ENCODE measurements around the gene IGF1R.

The IGF1R gene

DNA sequence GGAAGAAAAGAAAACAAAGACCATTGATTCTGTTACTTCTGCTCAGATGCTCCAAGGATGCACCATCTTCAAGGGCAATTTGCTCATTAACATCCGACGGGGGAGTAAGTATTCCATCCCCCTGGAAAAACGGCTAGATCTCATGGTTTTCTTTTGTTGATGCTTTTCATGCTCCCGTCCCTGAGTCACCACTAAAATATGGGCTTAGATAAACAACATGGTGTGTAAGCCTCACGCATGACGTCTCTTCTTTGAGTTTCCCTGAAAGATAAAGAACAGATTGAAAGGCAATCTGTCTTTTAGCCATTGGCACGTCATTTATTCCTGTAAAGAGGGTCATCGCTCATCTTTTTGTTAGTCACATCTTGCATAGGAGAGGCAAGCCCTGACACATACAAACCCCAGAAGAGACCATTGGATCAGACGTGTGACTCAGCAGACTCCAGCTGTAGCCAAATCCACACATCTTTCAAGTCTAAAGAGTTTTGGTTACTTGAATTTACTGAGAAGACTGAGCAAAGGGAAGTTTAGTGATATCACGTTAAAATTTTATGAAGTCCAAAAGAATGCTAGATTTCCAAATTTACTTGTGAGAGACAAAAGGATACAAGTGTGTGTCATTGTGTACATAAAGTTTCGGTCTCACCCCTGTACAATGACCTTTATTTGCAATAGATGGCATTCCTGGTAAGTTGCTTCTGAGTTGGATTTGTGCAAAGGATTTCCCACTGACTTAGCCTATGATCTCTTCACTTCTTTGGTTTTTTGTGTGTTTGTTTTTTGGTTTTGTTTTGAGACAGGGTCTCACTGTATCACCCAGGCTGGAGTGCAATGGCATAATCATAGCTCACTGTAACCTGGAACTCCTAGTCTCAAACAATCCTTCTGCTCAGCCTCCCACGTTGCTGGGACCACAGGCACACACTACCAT, 248.7 kb downstream of the IGF1R start:
- DNase-seq: no peak

- DNase-seq: no peak
These were observed 249.8 kb downstream of the IGF1R start for GRCh38 chr15:98898122-98898521.

DNA sequence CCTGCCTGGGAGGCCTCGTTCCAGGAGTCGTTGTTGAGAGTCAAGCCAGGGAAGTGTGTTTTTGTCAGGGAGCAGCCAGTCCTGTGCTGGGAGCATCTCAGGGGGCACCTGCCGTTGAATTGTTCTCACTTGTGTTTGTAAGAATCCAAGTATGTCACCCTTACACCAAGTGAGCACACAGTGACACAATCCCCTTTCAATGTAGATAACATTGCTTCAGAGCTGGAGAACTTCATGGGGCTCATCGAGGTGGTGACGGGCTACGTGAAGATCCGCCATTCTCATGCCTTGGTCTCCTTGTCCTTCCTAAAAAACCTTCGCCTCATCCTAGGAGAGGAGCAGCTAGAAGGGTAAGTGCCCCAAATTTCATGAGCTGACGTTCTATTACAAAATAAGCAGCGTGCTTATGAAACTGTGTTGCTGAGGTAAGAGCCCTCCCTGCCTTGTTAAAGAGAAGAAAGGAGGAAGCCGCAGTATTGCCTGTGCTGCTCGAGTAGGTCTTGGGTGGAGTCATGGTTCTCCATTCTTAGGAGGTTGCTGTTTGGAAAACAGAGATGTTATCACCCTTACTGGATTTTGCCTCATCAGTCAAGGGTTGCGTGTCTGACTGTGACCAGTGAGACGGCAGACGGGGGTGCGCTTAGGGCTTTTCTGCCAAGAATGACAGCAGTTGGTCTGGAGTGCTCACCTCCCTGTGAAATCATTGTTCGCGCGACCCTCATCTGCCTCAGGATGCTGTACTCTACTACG, 251.1 kb downstream of the IGF1R start:
- DNase-seq: no peak

GRCh38 chr15:98900356-98900755, 252.0 kb downstream of the IGF1R start:
- no peak for DNase-seq

GRCh38 chr15:98901434-98902072, 253.2 kb downstream of the IGF1R start:
- DNase-seq: no peak

- no peak for DNase-seq
These were observed 254.6 kb downstream of the IGF1R start for GRCh38 chr15:98902931-98903330.

DNA sequence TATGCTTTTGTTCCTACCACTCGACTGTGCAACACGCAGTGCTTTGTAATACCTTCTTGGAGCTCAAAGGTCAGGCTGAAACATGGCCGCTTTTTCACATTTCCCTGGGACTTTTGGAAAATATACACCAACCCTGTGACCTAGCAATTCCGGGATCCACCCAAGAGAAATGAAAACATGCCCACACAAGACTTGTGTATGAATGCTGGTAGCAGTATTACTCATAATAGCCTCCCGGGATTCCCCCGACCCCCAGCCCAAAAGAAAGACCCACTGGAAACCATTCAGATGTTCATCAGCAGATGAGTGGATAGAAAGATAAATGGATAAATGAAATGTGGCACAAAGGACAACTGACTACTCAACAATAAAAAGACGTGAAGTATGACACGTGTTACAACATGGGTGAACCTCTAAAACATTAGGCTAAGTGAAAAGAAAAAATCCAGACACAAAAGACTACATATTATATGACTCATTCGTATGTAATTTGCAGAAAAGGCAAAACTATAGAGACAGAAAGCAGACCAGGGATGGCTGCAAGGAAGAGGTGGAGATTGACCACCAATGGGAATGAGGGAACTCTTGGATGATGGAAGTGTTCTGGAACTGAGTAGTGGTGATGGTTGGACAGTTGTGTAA, 255.2 kb downstream of the IGF1R start:
- DNase-seq: no peak

DNA sequence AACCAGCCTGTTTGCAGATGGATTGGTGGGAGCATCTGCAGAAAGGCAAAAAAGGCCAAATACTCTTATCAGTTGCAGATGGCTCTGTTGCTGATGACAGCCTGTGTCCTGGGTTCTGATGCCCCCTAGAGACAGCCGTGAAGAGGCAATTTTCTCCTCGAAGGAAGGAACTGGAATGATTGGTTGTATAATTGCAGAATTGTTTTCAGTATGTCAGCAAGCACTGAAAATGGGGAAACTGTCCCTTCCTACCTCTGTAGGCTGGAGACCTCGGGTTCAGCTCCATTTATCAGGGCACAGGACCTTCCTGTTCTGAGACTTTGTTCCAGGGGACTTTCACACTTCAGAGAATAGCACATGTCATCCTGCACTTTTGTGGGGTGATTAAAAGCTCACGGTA, 256.2 kb downstream of the IGF1R start:
- no peak for DNase-seq

DNA sequence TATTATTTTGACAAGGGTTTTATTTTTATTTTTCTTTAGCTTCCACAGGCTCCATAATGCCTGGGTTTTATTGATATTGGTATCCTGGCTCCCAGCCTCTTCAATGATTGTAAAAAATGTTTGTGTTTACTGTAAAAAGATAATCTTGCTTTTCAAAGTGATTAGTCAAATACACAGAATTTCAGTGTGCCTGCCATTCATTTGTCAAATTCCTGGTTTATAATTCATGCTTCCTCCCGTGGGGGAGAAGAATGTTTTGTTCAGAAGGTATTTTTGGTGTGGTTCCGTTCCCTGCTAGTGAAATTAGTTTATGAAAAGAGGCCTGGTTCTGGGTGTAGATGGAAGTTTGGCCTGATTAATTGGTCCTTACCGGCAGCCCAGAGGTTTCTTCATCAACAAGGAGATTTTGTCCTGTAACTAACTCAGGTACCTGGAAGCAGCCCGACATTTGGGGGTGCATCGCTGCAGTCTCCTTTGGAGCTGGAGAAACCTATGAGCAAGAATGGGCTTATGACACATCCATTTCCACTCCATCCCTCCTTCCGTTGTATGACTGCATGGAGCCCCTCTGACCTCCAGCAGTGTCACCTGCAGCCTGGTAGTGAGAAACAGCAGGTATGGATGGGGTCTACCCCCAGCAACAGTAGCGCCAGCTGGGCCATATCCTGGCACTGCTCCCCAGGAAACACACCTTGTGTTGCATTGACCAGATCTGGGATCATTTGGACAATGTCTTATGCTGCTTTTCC, 257.8 kb downstream of the IGF1R start:
- DNase-seq: no peak

DNA sequence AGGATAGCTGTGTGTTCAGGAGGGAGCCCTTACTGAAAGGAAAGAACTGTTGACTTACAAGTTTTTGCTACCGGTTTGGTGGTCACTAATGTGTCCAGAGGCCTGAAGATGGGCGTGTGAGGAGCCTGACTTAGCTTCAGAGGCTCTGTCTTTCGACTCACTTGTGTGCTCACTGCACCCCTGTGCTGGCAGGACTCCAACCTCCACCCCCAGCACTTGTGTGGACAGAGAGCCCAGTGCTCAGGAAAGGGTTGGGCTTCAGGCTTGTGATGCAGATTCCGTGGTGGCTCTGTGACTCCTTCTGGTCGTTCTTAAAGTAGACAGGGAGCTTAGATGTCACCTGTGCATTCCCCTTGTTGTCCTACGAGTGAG, 258.4 kb downstream of the IGF1R start:
- no peak for DNase-seq

DNA sequence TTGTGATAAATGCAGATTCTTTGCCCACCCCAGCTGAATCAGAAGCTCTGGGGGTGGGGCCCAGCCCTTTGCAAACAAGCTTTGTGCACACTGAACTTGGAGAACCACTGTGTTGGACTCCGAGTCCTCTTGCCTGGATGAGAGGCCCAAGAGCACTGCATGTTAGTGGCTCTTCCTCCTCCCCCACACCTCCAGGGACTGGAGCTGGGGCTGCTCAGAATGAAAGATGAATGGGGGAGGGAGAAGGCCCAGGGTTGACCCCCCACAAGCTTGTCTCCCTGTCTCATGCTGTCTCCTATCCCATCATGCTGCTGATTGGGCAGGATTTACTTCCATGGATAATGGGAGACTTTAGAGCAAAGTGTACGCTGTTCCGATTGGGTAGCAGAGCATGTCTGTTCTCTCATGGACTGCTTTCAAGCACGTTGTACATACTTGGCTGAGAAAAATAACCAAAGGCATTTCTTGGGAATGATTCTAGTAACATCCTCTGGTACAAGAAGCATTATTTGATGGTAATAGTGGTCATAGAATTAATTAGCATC, 259.7 kb downstream of the IGF1R start:
- DNase-seq: no peak

GRCh38 chr15:98909968-98910885, 261.9 kb downstream of the IGF1R start:
- DNase-seq: no peak

GRCh38 chr15:98914626-98915025, 266.3 kb downstream of the IGF1R start:
- DNase-seq: no peak

GRCh38 chr15:98916826-98917225, 268.5 kb downstream of the IGF1R start:
- no peak for DNase-seq

DNA sequence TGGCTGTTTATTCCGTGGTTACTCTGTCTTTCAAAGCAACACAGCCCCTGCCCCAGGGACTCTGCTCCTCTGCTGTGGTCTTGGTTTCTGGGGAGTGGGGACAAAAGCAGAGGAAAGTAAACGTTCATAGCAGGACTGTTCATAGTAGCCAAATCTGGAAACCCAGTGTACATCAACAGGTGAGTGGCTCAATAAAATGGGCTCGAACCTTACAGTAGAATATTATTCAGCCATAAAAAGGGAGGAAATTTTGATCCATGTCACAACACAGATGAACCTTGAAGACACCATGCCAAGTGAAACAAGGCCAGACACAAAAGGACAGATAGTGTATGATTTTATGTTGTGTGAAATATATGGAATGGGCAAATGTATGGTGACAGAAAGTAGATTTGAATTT, 269.1 kb downstream of the IGF1R start:
- no peak for DNase-seq

DNA sequence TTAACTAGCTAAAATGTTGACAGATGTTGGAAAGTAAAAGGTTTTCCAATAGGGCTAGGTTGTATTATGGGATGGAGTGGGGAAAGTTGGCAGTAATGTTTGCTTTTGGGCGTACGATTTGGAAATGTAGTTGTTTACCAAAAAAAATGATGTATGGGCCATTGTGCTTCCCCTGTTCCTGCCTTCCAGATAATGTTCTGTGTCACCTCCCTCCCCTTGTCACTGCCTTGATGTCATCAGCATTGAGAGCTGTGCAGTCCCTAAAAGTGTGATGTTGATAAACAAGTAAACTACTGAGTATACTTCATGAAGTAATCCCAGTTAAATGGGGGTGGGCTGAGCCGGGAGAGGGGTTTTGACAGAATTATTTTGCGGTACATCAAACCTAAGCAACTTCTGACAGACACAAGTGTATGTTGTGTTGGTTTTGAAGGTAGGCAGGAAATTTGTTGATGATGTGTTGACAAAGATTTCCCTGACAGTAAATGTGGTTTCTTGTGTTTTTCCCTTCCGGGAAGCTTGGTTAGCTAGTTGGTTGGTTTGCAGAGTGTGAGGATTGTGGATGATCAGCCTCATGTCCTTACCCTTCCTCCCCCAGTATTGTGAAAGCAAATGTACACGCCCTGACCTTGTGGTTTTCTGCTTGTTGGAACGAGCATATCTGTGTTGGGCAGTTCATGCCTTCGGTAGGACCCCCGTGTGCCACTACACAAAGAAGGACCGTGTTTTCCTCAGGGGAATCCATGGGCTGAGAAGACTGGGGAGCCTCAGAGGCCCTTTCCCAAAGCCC, 271.9 kb downstream of the IGF1R start:
- DNase-seq: no peak

GRCh38 chr15:98923171-98923570, 274.8 kb downstream of the IGF1R start:
- no peak for DNase-seq

- no peak for DNase-seq
These were observed 275.2 kb downstream of the IGF1R start for GRCh38 chr15:98923579-98923978.

DNA sequence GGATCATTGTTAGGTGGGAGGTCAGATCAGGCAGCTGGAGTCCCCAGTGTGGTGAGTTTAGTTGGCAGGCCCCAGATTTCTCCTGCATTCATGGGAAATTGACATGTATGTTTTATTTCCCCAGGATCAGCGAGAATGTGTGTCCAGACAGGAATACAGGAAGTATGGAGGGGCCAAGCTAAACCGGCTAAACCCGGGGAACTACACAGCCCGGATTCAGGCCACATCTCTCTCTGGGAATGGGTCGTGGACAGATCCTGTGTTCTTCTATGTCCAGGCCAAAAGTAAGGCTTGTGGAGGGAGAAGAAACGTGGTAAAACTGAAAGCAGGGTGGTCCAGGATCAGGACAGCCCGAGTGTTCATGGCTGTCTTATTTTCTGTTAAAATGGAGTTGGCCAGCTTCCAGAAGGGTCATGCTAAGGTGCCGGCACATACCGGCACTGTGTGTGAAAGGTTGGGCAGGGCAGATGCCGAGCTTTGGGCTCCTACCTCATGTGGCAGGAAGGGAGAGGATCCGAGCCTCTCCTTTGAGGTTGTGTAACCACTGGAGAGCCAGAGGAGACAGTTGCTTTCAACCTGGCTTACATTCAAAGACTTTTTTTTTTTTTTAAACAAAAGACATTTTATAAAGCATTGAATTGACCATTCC, 276.2 kb downstream of the IGF1R start:
- no peak for DNase-seq

DNA sequence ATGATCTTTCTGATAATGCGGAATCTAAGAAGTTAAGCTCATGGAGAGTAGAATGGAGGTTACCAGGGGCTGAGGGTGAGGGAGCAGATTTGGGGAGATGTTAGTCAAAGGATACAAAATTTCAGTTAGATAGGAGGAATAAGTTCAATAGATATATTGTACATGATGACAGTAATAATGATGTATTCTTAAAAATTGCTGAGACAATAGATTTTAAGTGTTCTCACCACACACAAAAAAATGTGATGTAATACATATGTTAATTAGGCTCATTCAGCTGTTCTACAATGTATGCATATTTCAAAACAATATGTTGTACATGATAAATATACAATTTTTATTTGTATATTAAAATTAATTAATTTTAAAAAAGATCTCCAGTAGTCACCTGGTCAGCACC, 277.9 kb downstream of the IGF1R start:
- DNase-seq: no peak

Data from NCI-H2029 (cell line).